Spinal cord (tissue), 10 donors: ENCODE data around the gene IFT80. TPM values are rescaled to one million over a fixed set of nuclear protein-coding genes. Genes with fewer than 3 reads are reported as not detected.

Source experiments
- DNase-seq, 6 donors: peaks; one replicate each; pipeline versions ENCODE4 v3.0.0 to v3.0.0-alpha.2; 2013 to 2015; ENCODE audit warnings: low spot score in 6 of 6, low read depth in 4 of 6
- H3K27ac ChIP-seq: one replicate; pipeline ENCODE4 v1.5.1; 2013; ENCODE audit warnings: low read depth, low read length, control low read depth
- H3K27me3 ChIP-seq: one replicate; pipeline ENCODE4 v1.6.1; 2013; ENCODE audit warnings: low read length; ENCODE audit not compliant: control insufficient read depth, insufficient read depth
- H3K36me3 ChIP-seq: one replicate; pipeline ENCODE4 v1.6.1; 2013; ENCODE audit warnings: low read length; ENCODE audit not compliant: control insufficient read depth, insufficient read depth
- H3K4me1 ChIP-seq: one replicate; pipeline ENCODE4 v1.6.1; 2013; ENCODE audit warnings: low read length; ENCODE audit not compliant: control insufficient read depth, insufficient read depth
- H3K4me3 ChIP-seq: one replicate; pipeline ENCODE4 v1.5.1; 2013; ENCODE audit warnings: low read depth, low read length, control low read depth
- H3K9me3 ChIP-seq: one replicate; pipeline ENCODE4 v1.6.1; 2013; ENCODE audit warnings: low read length; ENCODE audit not compliant: control insufficient read depth, insufficient read depth
- WGBS: methylation state at CpG from one replicate; pipeline ENCODE4 v1.1.5; 2013; ENCODE audit warnings: missing lambda C conversion rate; ENCODE audit not compliant: insufficient coverage; 5-methylcytosine and 5-hydroxymethylcytosine counted together
- polyA plus RNA-seq, 2 donors: library from polyadenylated mRNA; unstranded; fragments of 120-200 nt; gene quantifications; one replicate each; pipeline ENCODE4 v1.2.1, GENCODE V29; 2013; ENCODE audit not compliant: insufficient read length in 2 of 2
- total RNA-seq, 2 donors: library from RNA; depleted of rRNA in 1 of 2; stranded (reverse); fragments of 120-200 nt in 1 of 2; fragments of >200 nt in 1 of 2; gene quantifications; one replicate each; pipeline versions ENCODE4 v1.2.3 to v1.2.4, GENCODE V29; 2013 to 2014
- donor health status: healthy.

The IFT80 gene
- total and polyA plus RNA-seq, 4 donors: 39.1 to 71.4 (median 49.5) TPM

GRCh38 chr3:160224811-160225175 lies 174.2 kb downstream of the IFT80 start:
- H3K27ac ChIP-seq: no peak overlapping the region
- H3K9me3 ChIP-seq: no peaks in the 10 kb centered on the region
- H3K4me3 ChIP-seq: peak overlapping the region; percentile 53
- WGBS: 1% methylated on average over 16 of the region's 16 CpGs
- H3K27me3 ChIP-seq: peaks cover 29% of the 10 kb centered on the region
- H3K36me3 ChIP-seq: no peaks in the 10 kb centered on the region
- H3K4me1 ChIP-seq: peaks cover 19% of the 10 kb centered on the region
- no peak for DNase-seq

- Histone ChIP-seq H3K27me3 (peaks cover 29% of the 10 kb centered on the region), H3K4me3 (no peak overlapping the region), H3K4me1 (peaks cover 19% of the 10 kb centered on the region), H3K27ac (no peak overlapping the region), H3K9me3 (no peaks in the 10 kb centered on the region), H3K36me3 (no peaks in the 10 kb centered on the region)
- 16% methylated on average over 12 of the region's 12 CpGs for WGBS
- DNase-seq: peak in 2 of 6 donors; percentile 11 to 38
Observed at GRCh38 chr3:160224256-160224655, 174.8 kb downstream of the IFT80 start.

- no peak for DNase-seq
- WGBS: no CpG with 5 or more reads among the region's 2 CpGs
- Histone ChIP-seq H3K9me3 (no peaks in the 10 kb centered on the region), H3K27me3 (peaks cover 12% of the 10 kb centered on the region), H3K36me3 (no peaks in the 10 kb centered on the region), H3K4me1 (peaks cover 10% of the 10 kb centered on the region), H3K27ac (no peak overlapping the region), H3K4me3 (no peak overlapping the region)
Observed at GRCh38 chr3:160221019-160221418, 178.0 kb downstream of the IFT80 start.

- Histone ChIP-seq H3K9me3 (no peaks in the 10 kb centered on the region), H3K4me3 (no peak overlapping the region), H3K27ac (no peak overlapping the region), H3K4me1 (peaks cover 6% of the 10 kb centered on the region), H3K36me3 (no peaks in the 10 kb centered on the region), H3K27me3 (peaks cover 10% of the 10 kb centered on the region)
- WGBS: no CpG with 5 or more reads among the region's 2 CpGs
- no peak for DNase-seq
Observed at GRCh38 chr3:160220038-160220437, 179.0 kb downstream of the IFT80 start.

- no peak for DNase-seq
- H3K4me1 ChIP-seq: no peaks in the 10 kb centered on the region
- no peaks in the 10 kb centered on the region for H3K9me3 ChIP-seq
- no peaks in the 10 kb centered on the region for H3K27me3 ChIP-seq
- WGBS: 57% methylated on average over 1 of the region's 3 CpGs
- no peaks in the 10 kb centered on the region for H3K36me3 ChIP-seq
- H3K27ac ChIP-seq: no peak overlapping the region
- H3K4me3 ChIP-seq: no peak overlapping the region
Observed at GRCh38 chr3:160218136-160218535, 180.9 kb downstream of the IFT80 start.

- no peaks in the 10 kb centered on the region for H3K4me1 ChIP-seq
- WGBS: 83% methylated on average over 1 of the region's 4 CpGs
- H3K27me3 ChIP-seq: no peaks in the 10 kb centered on the region
- H3K4me3 ChIP-seq: no peak overlapping the region
- DNase-seq: no peak
- H3K27ac ChIP-seq: no peak overlapping the region
- no peaks in the 10 kb centered on the region for H3K36me3 ChIP-seq
- no peaks in the 10 kb centered on the region for H3K9me3 ChIP-seq
Observed at GRCh38 chr3:160217675-160218074, 181.3 kb downstream of the IFT80 start.

- H3K4me3 ChIP-seq: no peak overlapping the region
- H3K27me3 ChIP-seq: no peaks in the 10 kb centered on the region
- no peak for DNase-seq
- H3K27ac ChIP-seq: no peak overlapping the region
- no peaks in the 10 kb centered on the region for H3K36me3 ChIP-seq
- no peaks in the 10 kb centered on the region for H3K9me3 ChIP-seq
- H3K4me1 ChIP-seq: no peaks in the 10 kb centered on the region
- 100% methylated on average over 1 of the region's 1 CpG for WGBS
Observed at GRCh38 chr3:160213191-160213590, 185.8 kb downstream of the IFT80 start.

GRCh38 chr3:160210799-160211221 lies 188.2 kb downstream of the IFT80 start:
- Histone ChIP-seq H3K9me3 (no peaks in the 10 kb centered on the region), H3K4me3 (no peak overlapping the region), H3K4me1 (no peaks in the 10 kb centered on the region), H3K27me3 (no peaks in the 10 kb centered on the region), H3K36me3 (no peaks in the 10 kb centered on the region), H3K27ac (no peak overlapping the region)
- WGBS: no CpG with 5 or more reads among the region's 1 CpG
- no peak for DNase-seq

GRCh38 chr3:160210341-160210740 lies 188.7 kb downstream of the IFT80 start:
- H3K9me3 ChIP-seq: no peaks in the 10 kb centered on the region
- no peak overlapping the region for H3K4me3 ChIP-seq
- no peak for DNase-seq
- H3K27me3 ChIP-seq: no peaks in the 10 kb centered on the region
- H3K36me3 ChIP-seq: no peaks in the 10 kb centered on the region
- H3K4me1 ChIP-seq: no peaks in the 10 kb centered on the region
- 86% methylated on average over 1 of the region's 1 CpG for WGBS
- no peak overlapping the region for H3K27ac ChIP-seq
